Activated CD4-positive, alpha-beta T cell treated with anti-CD3 and anti-CD28 coated beads, Interleukin-2, Interleukin-4, amounts not matched to agents 100 ng/mL and 50 ng/mL, durations not matched to agents 16 hours and 8 hours (primary cell): ENCODE results near the gene GBP1.
"Not testable (repeated sequence)": the region's sequence is repeated elsewhere in the genome, so short reads cannot be mapped to it uniquely, and the experiment has no call there.

Experiments used
- DNase-seq: peaks from one replicate; pipeline ENCODE4 v3.0.0-alpha.2; 2020; ENCODE audit warnings: low spot score

The GBP1 gene

GRCh38 chr1:89051300-89051954, 13.6 kb downstream of the GBP1 start:
- no peak for DNase-seq

- no peak for DNase-seq
Measured at GRCh38 chr1:89050649-89051033, 14.4 kb downstream of the GBP1 start.

GRCh38 chr1:89049901-89050648, 14.9 kb downstream of the GBP1 start:
- not testable (repeated sequence) for DNase-seq

- not testable (repeated sequence) for DNase-seq
Measured at GRCh38 chr1:89049187-89049586, 15.8 kb downstream of the GBP1 start.

GRCh38 chr1:89047734-89048133, 17.3 kb downstream of the GBP1 start:
- no peak for DNase-seq

DNA sequence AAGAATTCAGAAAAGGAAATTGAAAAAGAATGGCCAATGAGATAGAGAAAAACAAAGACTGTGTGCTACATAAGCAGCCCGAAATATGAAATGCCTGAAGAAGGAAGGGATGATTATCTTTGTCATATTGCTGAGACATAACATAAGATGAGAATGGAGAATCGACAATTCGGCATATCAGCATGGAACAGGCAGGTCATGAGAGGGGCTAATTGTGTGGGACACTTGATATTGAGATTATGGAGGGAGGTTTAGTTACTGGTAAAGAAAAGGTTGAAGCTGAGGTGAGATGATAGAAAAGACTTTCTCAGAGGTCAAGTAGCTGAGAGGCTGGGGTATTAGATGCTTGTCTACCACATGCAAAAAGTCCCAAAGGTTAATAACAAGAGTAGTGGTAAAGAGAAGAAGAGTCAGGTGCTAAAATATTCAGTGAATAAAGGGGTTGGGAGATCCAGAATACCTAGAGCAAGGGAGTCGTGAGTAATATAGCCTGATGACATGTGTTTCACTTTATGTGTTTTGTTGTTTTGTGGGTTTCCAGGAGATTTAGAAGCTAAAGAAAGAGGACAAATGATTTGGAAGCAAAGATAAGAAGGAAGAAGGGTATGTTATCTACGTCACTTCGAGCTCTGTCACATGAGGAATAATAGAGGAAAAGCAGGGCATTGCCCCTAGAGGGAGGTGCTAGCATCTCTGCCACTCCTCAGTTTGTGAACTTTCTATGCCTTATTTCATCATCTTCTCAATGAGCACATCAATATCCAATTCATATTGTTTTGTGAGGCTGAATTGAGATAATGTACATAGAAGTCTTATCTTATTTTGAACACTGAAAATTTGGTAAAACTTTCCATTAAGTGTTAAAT, 18.5 kb downstream of the GBP1 start:
- peak; percentile 64 for DNase-seq

GRCh38 chr1:89044970-89045721, 19.9 kb downstream of the GBP1 start:
- no peak for DNase-seq

- no peak for DNase-seq
Measured at GRCh38 chr1:89043940-89044339, 21.1 kb downstream of the GBP1 start.

GRCh38 chr1:89042491-89042890, 22.5 kb downstream of the GBP1 start:
- no peak for DNase-seq

GRCh38 chr1:89041721-89042120, 23.3 kb downstream of the GBP1 start:
- DNase-seq: no peak

DNA sequence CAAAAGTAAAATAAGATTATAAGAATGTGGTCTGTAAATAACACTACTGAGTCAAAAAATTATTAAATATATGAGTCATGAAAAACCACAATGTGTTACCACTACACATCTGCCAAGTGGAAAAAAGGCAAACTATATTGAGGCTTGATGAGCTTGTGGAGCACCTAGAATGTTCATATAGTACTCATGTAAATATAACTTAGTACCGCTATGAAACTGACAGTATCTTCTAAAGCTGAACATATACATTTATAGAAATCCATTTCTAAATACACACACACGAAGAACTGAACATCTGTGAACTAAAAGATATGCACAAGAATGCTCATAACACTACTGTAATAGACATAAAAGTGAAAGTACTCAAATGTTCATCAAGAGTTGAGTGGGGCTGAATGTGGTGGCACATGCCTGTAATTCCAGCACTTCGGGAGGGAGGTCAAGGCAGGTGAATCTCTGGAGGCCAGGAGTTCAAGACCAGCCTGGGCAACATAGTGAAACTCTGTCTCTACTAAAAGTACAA, 23.8 kb downstream of the GBP1 start:
- DNase-seq: peak; percentile 86

DNA sequence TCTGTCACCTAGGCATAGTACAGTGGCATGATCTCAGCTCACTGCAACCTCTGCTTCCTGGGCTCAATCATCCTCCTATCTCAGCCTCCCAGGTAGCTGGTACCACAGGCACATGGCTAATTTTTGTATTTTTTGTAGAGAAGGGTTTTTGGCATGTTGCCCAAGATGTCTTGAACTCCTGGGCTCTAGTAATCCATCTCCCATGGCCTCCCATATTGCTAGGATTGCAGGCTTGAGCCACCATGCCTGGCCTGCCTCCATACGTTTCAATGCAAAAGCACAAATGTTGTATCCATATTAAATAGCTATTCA, 24.7 kb downstream of the GBP1 start:
- no peak for DNase-seq

- no peak for DNase-seq
Measured at GRCh38 chr1:89037186-89037585, 27.8 kb downstream of the GBP1 start.

DNA sequence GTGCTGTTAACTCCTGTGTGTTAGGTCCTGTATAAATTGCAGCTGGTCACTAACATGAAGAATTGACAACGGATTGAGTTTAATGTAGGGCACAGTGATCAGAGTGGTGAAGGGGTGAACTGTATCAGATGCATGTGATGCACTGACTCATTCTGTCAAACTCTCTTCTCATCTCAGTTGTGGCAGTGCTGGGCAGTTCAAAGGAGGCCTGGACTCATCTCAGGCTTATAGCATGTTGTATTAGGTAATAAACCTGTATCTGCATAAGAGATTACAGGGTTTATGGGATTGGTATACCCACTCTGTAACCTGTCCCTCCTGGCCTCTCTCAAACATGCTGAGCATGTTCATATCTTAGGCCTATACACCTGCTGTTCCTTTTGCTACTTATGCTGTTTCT, 29.9 kb downstream of the GBP1 start:
- DNase-seq: no peak

GRCh38 chr1:89034004-89034403, 31.0 kb downstream of the GBP1 start:
- DNase-seq: not testable (repeated sequence)

DNA sequence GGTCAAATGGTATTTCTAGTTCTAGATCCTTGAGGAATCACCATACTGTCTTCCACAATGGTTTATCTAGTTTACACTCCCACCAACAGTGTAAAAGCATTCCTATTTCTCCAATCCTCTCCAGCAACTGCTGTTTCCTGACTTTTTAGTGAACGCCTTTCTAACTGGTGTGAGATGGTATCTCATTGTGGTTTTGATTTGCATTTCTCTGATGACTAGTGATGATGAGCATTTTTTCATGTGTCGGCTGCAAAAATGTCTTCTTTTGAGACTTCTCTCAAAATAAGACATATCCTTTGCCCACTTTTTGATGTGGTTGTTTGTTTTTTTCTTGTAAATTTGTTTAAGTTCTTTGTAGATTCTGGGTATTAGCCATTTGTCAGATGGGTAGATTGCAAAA, 36.0 kb downstream of the GBP1 start:
- DNase-seq: not testable (repeated sequence)

GRCh38 chr1:89025928-89026327, 39.1 kb downstream of the GBP1 start:
- DNase-seq: no peak

DNA sequence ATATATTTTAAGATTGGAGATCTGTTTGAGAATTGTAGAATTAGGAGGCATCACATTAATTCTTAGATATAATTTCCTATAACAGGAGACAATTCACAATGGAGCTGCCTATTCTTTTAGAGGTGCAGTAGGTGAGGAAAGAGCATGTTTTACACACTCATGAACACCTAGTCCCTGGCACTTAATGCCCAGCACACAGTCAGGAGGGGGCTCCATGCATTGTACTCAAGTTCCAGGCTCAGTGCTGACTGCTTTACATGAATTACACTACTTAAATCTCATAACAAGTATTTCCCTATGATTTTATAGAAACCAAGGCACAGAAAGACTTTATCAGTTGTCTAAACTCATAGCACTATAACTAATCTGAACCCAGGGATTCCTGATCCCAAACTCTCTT, 42.0 kb downstream of the GBP1 start:
- no peak for DNase-seq

DNA sequence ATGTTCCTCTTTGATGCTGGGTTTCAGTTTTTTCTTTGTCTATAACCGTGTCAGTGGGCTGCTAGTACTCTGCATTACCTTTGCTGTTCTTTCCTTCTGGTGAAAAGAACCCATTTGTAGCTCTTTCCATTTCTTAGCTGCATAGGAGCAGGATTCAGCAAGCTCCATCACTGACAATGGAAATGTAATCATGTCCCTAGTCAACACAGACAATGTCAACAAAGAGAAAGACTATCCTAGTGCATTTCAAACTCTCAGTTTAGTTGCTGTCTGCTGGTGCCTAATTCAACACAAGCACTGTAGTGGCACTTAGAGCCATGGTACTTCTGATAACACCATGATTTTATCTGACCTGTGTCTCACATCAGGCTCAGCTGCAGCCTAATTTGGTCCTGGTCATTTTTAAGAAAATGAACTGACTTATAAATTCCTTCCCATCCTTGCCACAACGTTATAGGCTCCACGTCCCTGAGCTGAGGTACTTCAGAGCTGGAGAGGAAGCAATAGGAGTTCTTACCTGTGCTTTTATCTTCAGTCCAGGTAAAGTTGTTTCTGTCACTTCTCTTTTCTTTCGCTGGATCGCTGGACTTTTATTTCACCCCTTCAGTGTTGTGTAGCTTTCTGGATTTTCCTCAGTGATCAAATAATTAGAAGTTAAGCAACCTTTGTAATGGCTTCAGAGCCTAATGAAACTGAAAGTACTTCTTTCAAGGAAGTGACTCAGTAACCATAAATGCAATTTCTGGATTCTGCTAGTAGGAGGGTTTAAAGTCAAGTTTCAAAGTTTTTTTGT, 42.6 kb downstream of the GBP1 start, which contains the start of gene GBP3:
TSS of gene GBP3 (minus strand) at position 700 of the 793 bp plus-strand sequence. CDS start 2,145 bp downstream, outside the sequence.
- DNase-seq: peak; percentile 60

GRCh38 chr1:89018318-89018717, 46.7 kb downstream of the GBP1 start:
- not testable (repeated sequence) for DNase-seq

- DNase-seq: no peak
Measured at GRCh38 chr1:89008511-89008910, 56.5 kb downstream of the GBP1 start.
